ENCODE measurements around the gene COPB2. TPM values are rescaled to one million over a fixed set of nuclear protein-coding genes. Genes with fewer than 3 reads are reported as not detected.

COPB2 gene
- total and polyA plus RNA-seq, 2 of the 8 experiments (the other 6 are each of a cell fraction or from before 2014, with no cell fraction given) = 40.3 to 119 TPM

DNA sequence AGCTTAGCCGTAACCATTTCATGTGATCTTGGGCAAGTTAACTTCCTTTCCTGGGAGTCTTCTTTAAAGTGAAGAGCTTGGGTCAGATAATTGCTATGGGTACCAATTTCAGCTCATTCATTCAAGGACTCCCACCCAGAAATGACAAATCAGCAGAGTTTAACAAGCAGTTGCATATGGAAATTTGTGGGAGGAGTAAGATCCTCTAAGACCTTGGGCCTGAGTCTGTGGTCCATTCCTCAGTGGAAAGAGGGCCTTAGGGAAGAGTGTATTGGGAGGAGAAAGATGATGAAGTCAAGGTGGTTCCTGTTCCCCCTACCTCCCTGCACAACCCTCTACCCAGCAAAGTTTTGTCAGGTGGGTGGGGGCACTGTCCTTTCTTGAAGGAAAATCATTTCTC is 44.8 kb upstream of the COPB2 start (continued):
- TF ChIP-seq SP2 (IDR thresholded peaks at IDR 0.05; ENCODE audit: low read length) (no peak), CTBP2 (IDR thresholded peaks at IDR 0.05; ENCODE audit: borderline replicate concordance, insufficient read depth, insufficient read length, low read length) (no peak), POLR2A (IDR thresholded peaks at IDR 0.05; ENCODE audit: control extremely low read depth in 1 of 2, low read depth in 2 of 2, low read length in 2 of 2) (no peak), SIRT6 (IDR thresholded peaks at IDR 0.05; ENCODE audit: low read length) (no peak), HDAC2 (IDR thresholded peaks at IDR 0.05; ENCODE audit: borderline replicate concordance in 1 of 2, low read depth in 2 of 2, low read length in 2 of 2) (no peak), KDM5A (IDR thresholded peaks at IDR 0.05; ENCODE audit: low read length) (no peak)

Measured in H1 (cell line).